OCI-LY7 (cell line): ENCODE measurements around the gene MCUB. TPM values are rescaled to one million over a fixed set of nuclear protein-coding genes. Genes with fewer than 3 reads are reported as not detected.

Source experiments
- BruUV-seq: library from RNA; stranded (reverse); fragments of 400-500 nt; replicated peaks from 2 replicates; lab custom pipeline; 2021; lab: Mats Ljungman, UMichigan
- CTCF ChIA-PET: fragments of 300-600 bp; sonication (Branson Sonifier 250); formaldehyde crosslinking; loops from one replicate; lab custom pipeline; 2022; ENCODE audit warnings: antibody characterized with exemption; ENCODE audit not compliant: unreplicated experiment; lab: Charles Lee
- POLR2A ChIA-PET: fragments of 300-600 bp; sonication (Branson Sonifier 250); formaldehyde crosslinking; loops from one replicate; lab custom pipeline; 2022; ENCODE audit warnings: antibody characterized with exemption; lab: Charles Lee
- DNase-seq: peaks from one replicate; pipeline ENCODE4 v3.0.0-alpha.2; 2015; ENCODE audit warnings: low spot score
- H2AFZ ChIP-seq: fragments of 200-600 bp; sonication (generic), shearing (Covaris generic); 2 replicates; pipeline ENCODE4 v1.6.1; 2014; ENCODE audit warnings: mild to moderate bottlenecking, antibody characterized with exemption, low read length, moderate library complexity
- H3K27ac ChIP-seq: fragments of 200-600 bp; sonication (generic); 2 replicates; pipeline ENCODE4 v1.5.1; 2014; ENCODE audit warnings: mixed run types, low read depth, mild to moderate bottlenecking, moderate library complexity, low read length, inconsistent platforms; ENCODE audit not compliant: poor library complexity, severe bottlenecking
- H3K36me3 ChIP-seq: fragments of 200-600 bp; sonication (generic); 2 replicates; pipeline ENCODE4 v1.6.1; 2014; ENCODE audit warnings: mild to moderate bottlenecking, antibody characterized with exemption, low read length, moderate library complexity, mixed read lengths; ENCODE audit not compliant: insufficient read depth
- H3K4me1 ChIP-seq: fragments of 200-600 bp; sonication (generic); 2 replicates; pipeline ENCODE4 v1.5.1; 2014; ENCODE audit warnings: mild to moderate bottlenecking, low read length; ENCODE audit not compliant: insufficient read depth, poor library complexity, severe bottlenecking
- H3K4me2 ChIP-seq: fragments of 200-600 bp; sonication (generic); 2 replicates; pipeline ENCODE4 v1.6.1; 2014; ENCODE audit warnings: mild to moderate bottlenecking, low read length
- H3K4me3 ChIP-seq: fragments of 200-600 bp; sonication (generic); 2 replicates; pipeline ENCODE4 v1.5.1; 2014; ENCODE audit warnings: mild to moderate bottlenecking, low read depth, low read length; ENCODE audit not compliant: poor library complexity, severe bottlenecking
- H3K79me2 ChIP-seq: fragments of 200-600 bp; sonication (generic); 2 replicates; pipeline ENCODE4 v1.6.1; 2016; ENCODE audit warnings: low read depth, mild to moderate bottlenecking, low read length, moderate library complexity, mixed read lengths; ENCODE audit not compliant: insufficient read depth
- H3K9me2 ChIP-seq: fragments of 200-600 bp; sonication (generic); 2 replicates; pipeline ENCODE4 v1.6.1; 2016; ENCODE audit warnings: mild to moderate bottlenecking, low read length, mixed read lengths; ENCODE audit not compliant: insufficient read depth
- H3K9me3 ChIP-seq: fragments of 200-600 bp; sonication (generic); 2 replicates; pipeline ENCODE4 v1.6.1; 2014; ENCODE audit warnings: mild to moderate bottlenecking, mixed run types, low read length, mixed read lengths
- H4K20me1 ChIP-seq: fragments of 200-600 bp; sonication (generic); 2 replicates; pipeline ENCODE4 v1.6.1; 2014; ENCODE audit warnings: mild to moderate bottlenecking, antibody characterized with exemption, low read length, moderate library complexity, mixed read lengths; ENCODE audit not compliant: insufficient read depth
- CTCF ChIP-seq: fragments of 200-600 bp; sonication (generic); conservative IDR thresholded peaks from 2 replicates; pipeline ENCODE4 v1.5.1; 2014; ENCODE audit warnings: mild to moderate bottlenecking, antibody characterized with exemption, low read length, moderate library complexity, mixed read lengths
- EZH2phosphoT487 ChIP-seq: fragments of 200-600 bp; sonication (generic); IDR thresholded peaks from 2 replicates; pipeline ENCODE4 v1.6.1; 2018; ENCODE audit warnings: low read depth, borderline replicate concordance, mild to moderate bottlenecking, mixed run types, antibody characterized with exemption, low read length, moderate library complexity, mixed read lengths
- intact Hi-C: fragments of 100-400 bp; cut with micrococcal nuclease; formaldehyde crosslinking; loops from one replicate; pipeline ENCODE4 v1.10.0; 2022; ENCODE audit not compliant: unreplicated experiment
- total RNA-seq, 2 experiments: library from RNA; depleted of rRNA in 1 of 2; stranded (reverse); fragments of >200 nt in 1 of 2; shearing (Covaris generic) in 1 of 2; gene quantifications; 2 replicates each; pipeline ENCODE4 v1.2.3, GENCODE V29; 2014 to 2022

Gene MCUB
- total RNA-seq, 2 experiments from 2014 or later: 40.3 to 64.4 TPM

GRCh38 chr4:109548655-109549054, 11.4 kb upstream of the MCUB start:
- Histone ChIP-seq H3K9me2 (no peaks in the 10 kb centered on the region), H3K9me3 (no peaks in the 10 kb centered on the region), H3K4me3 (no peak overlapping the region), H4K20me1 (no peaks in the 10 kb centered on the region), H3K36me3 (no peaks in the 10 kb centered on the region), H3K27ac (no peak overlapping the region), H3K79me2 (no peaks in the 10 kb centered on the region), H2AFZ (no peak overlapping the region), H3K4me1 (peaks cover 5% of the 10 kb centered on the region), H3K4me2 (no peak overlapping the region)
- TF ChIP-seq EZH2phosphoT487: no peak
- TF ChIP-seq CTCF: no peak
- POLR2A ChIA-PET: no interaction called here
- intact Hi-C loops: no loop called here
- no peak for DNase-seq
- BruUV-seq: no TSS peak
- CTCF ChIA-PET: no interaction called here

GRCh38 chr4:109552237-109552636, 7.8 kb upstream of the MCUB start:
- Histone ChIP-seq H3K9me2 (no peaks in the 10 kb centered on the region), H2AFZ (no peak overlapping the region), H3K4me1 (peaks cover 5% of the 10 kb centered on the region), H3K79me2 (no peaks in the 10 kb centered on the region), H3K36me3 (no peaks in the 10 kb centered on the region), H3K9me3 (no peaks in the 10 kb centered on the region), H3K4me2 (no peak overlapping the region), H4K20me1 (no peaks in the 10 kb centered on the region), H3K4me3 (no peak overlapping the region), H3K27ac (no peak overlapping the region)
- intact Hi-C loops: no loop called here
- POLR2A ChIA-PET: interaction anchor here (0.6 to 1.0 kb wide), 4 partner anchors 33 to 451 kb away, joined by 3 to 4 read pairs (median 3); no protein-coding TSS in a partner anchor
- TF ChIP-seq CTCF: peak; percentile 35; the same call in 1 of the 2 replicates
- no peak for TF ChIP-seq EZH2phosphoT487
- no TSS peak for BruUV-seq
- CTCF ChIA-PET: no interaction called here
- DNase-seq: no peak

GRCh38 chr4:109553130-109553529, 6.9 kb upstream of the MCUB start:
- intact Hi-C loops: no loop called here
- H3K79me2 ChIP-seq: no peaks in the 10 kb centered on the region
- no peak overlapping the region for H3K4me3 ChIP-seq
- no TSS peak for BruUV-seq
- H3K36me3 ChIP-seq: no peaks in the 10 kb centered on the region
- ChIA-PET POLR2A (no interaction called here), CTCF (no interaction called here)
- H3K9me3 ChIP-seq: no peaks in the 10 kb centered on the region
- H3K4me1 ChIP-seq: peaks cover 5% of the 10 kb centered on the region
- DNase-seq: no peak
- H3K9me2 ChIP-seq: no peaks in the 10 kb centered on the region
- no peak overlapping the region for H2AFZ ChIP-seq
- no peaks in the 10 kb centered on the region for H4K20me1 ChIP-seq
- H3K27ac ChIP-seq: no peak overlapping the region
- H3K4me2 ChIP-seq: no peak overlapping the region
- TF ChIP-seq CTCF (no peak), EZH2phosphoT487 (no peak)
